Mammary epithelial cell (primary cell): ENCODE measurements around the gene TIMM13.

Source experiments
- EZH2 ChIP-seq: IDR thresholded peaks from 2 replicates; pipeline ENCODE4 v1.6.1; 2012; ENCODE audit warnings: low read length, inconsistent platforms, borderline replicate concordance
- TF ChIP-seq, protein P1 (sequence below), 2 donors: IDR thresholded peaks in 1 of 2; conservative IDR thresholded peaks in 1 of 2; 2 replicates each; pipeline ENCODE4 v1.5.1; 2011 to 2012; ENCODE audit warnings: inconsistent platforms in 2 of 2, low read length in 2 of 2, mild to moderate bottlenecking in 2 of 2, control low read depth in 1 of 2, low read depth in 1 of 2; ENCODE audit not compliant: insufficient read depth in 1 of 2; ENCODE audit errors: extremely low read depth in 1 of 2

GRCh38 chr19:2474232-2475017 is 47.0 kb upstream of the TIMM13 start:
- TF ChIP-seq, protein P1, sequence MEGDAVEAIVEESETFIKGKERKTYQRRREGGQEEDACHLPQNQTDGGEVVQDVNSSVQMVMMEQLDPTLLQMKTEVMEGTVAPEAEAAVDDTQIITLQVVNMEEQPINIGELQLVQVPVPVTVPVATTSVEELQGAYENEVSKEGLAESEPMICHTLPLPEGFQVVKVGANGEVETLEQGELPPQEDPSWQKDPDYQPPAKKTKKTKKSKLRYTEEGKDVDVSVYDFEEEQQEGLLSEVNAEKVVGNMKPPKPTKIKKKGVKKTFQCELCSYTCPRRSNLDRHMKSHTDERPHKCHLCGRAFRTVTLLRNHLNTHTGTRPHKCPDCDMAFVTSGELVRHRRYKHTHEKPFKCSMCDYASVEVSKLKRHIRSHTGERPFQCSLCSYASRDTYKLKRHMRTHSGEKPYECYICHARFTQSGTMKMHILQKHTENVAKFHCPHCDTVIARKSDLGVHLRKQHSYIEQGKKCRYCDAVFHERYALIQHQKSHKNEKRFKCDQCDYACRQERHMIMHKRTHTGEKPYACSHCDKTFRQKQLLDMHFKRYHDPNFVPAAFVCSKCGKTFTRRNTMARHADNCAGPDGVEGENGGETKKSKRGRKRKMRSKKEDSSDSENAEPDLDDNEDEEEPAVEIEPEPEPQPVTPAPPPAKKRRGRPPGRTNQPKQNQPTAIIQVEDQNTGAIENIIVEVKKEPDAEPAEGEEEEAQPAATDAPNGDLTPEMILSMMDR (conservative IDR thresholded peaks at IDR 0.05 in 1 of 2, IDR thresholded peaks at IDR 0.05 in 1 of 2; ENCODE audit: extremely low read depth in 1 of 2, insufficient read depth in 1 of 2, low read depth in 1 of 2, low read length in 2 of 2) = peak; percentile 71 to 91
- no peak for TF ChIP-seq EZH2
